HL-60/S4 treated with phorbol 12-myristate 13-acetate at 8.2 ng/mL for 4 days and 3 days (cell line): ENCODE results near the gene KRTAP5-9.
"Not testable (repeated sequence)": the region's sequence is repeated elsewhere in the genome, so short reads cannot be mapped to it uniquely, and the experiment has no call there.

Experiments
- in situ Hi-C: fragments of 300-500 bp; cut with MboI; formaldehyde crosslinking; loops from 2 replicates; pipeline ENCODE4 v1.15.0; 2022; ENCODE audit warnings: low sequenced_read_pairs

KRTAP5-9 gene

GRCh38 chr11:71557257-71557656, 9.0 kb downstream of the KRTAP5-9 start:
- in situ Hi-C loops = no loop called here

GRCh38 chr11:71558996-71559395, 10.8 kb downstream of the KRTAP5-9 start:
- in situ Hi-C loops = no loop called here

- in situ Hi-C loops = no loop called here
Observed at GRCh38 chr11:71562120-71562519, 13.9 kb downstream of the KRTAP5-9 start.

- in situ Hi-C loops = no loop called here
Observed at GRCh38 chr11:71563406-71563805, 15.2 kb downstream of the KRTAP5-9 start.

- in situ Hi-C loops = no loop called here
Observed at GRCh38 chr11:71564430-71564829, 16.2 kb downstream of the KRTAP5-9 start.

GRCh38 chr11:71565263-71565662, 17.0 kb downstream of the KRTAP5-9 start, which contains the start of gene KRTAP5-10:
TSS of gene KRTAP5-10 (plus strand) at chr11:71565563. CDS start at chr11:71565588, 25 bp downstream.
- in situ Hi-C loops = no loop called here

- in situ Hi-C loops = no loop called here
Observed at GRCh38 chr11:71566081-71566620, 17.9 kb downstream of the KRTAP5-9 start.

GRCh38 chr11:71566626-71567599, 18.7 kb downstream of the KRTAP5-9 start:
- in situ Hi-C loops = not testable (repeated sequence)

GRCh38 chr11:71567633-71568032, 19.4 kb downstream of the KRTAP5-9 start:
- in situ Hi-C loops = not testable (repeated sequence)

- in situ Hi-C loops = no loop called here
Observed at GRCh38 chr11:71568704-71569349, 20.6 kb downstream of the KRTAP5-9 start.

- in situ Hi-C loops = not testable (repeated sequence)
Observed at GRCh38 chr11:71571101-71571850, 23.1 kb downstream of the KRTAP5-9 start.

- in situ Hi-C loops = no loop called here
Observed at GRCh38 chr11:71572811-71573210, 24.6 kb downstream of the KRTAP5-9 start.

- in situ Hi-C loops = no loop called here
Observed at GRCh38 chr11:71574418-71574817, 26.2 kb downstream of the KRTAP5-9 start.

GRCh38 chr11:71575723-71576424, 27.7 kb downstream of the KRTAP5-9 start:
- in situ Hi-C loops = no loop called here

GRCh38 chr11:71576688-71577465, 28.7 kb downstream of the KRTAP5-9 start:
- in situ Hi-C loops = not testable (repeated sequence)

GRCh38 chr11:71577469-71578004, 29.3 kb downstream of the KRTAP5-9 start:
- in situ Hi-C loops = no loop called here

GRCh38 chr11:71579513-71579912, 31.3 kb downstream of the KRTAP5-9 start:
- in situ Hi-C loops = not testable (repeated sequence)

GRCh38 chr11:71580057-71581003, 32.1 kb downstream of the KRTAP5-9 start:
- in situ Hi-C loops = no loop called here
